GM21825 (cell line): ENCODE measurements around the gene LCAT.

Experiments used
- ATAC-seq: cut with Tn5 transposase; IDR thresholded peaks from one replicate; pipeline ENCODE4 v1.9.1; 2021; ENCODE audit warnings: mild to moderate bottlenecking, moderate library complexity; ENCODE audit not compliant: unreplicated experiment

The LCAT gene

GRCh38 chr16:67914758-67915495 is 29.0 kb downstream of the LCAT start:
- no peak for ATAC-seq

GRCh38 chr16:67910158-67910557 is 33.8 kb downstream of the LCAT start:
- ATAC-seq: no peak

- no peak for ATAC-seq
These were observed 34.7 kb downstream of the LCAT start for GRCh38 chr16:67909056-67909742.

- ATAC-seq: no peak
These were observed 36.3 kb downstream of the LCAT start for GRCh38 chr16:67907397-67908180.

- ATAC-seq: no peak
These were observed 41.1 kb downstream of the LCAT start for GRCh38 chr16:67902831-67903230.

GRCh38 chr16:67901734-67902133 is 42.2 kb downstream of the LCAT start:
- no peak for ATAC-seq

GRCh38 chr16:67897231-67897630 is 46.7 kb downstream of the LCAT start:
- ATAC-seq: no peak

- peak; percentile 20 for ATAC-seq
These were observed 50.0 kb downstream of the LCAT start for GRCh38 chr16:67893743-67894399.

DNA sequence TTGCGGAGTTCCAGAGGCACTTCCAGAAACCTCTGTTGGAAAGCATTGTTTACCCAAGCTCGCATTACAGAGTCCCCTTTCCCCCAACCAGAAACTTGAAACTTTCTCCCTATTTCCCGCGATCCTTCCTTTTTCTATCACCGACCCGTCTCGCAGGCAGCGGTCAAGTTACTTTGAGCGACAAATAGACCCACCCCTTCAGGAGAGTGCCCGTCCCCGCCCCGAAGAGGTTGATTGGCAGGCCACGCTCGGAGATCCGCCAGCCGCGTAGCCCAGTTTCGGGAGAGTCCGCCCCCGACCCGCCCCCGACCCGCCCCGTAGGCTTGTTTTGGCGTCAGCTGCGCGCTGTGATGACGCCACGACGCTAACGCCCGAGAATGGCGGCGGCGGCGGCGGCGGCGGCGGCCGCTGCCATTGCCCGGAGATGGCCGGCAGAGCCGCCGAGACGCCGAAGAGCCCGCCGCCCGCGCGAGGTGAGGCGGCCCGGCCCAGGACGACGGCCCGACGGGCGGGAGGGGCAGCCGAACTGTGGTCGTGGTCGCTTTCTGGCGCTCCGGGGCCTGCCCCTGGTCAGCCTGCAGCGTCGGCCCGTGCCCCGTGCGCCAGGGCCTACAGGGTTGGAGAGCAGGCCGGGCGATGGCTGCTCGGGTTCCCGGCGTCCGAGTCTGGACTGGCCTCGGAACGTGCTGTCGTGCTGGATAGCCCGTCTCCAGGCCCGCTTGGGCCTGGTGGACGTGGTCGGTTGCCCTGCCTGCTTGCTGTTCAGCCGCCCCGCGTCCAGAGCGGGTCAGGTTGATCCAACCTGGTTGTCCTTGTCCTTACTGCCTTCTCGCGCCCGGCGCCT is 50.8 kb downstream of the LCAT start, which contains the start of gene PSKH1:
Gene PSKH1, plus strand, starts transcription at position 356 of the 844 bp plus-strand sequence. CDS start 15,496 bp downstream, outside the sequence.
- peak; percentile 92 for ATAC-seq

DNA sequence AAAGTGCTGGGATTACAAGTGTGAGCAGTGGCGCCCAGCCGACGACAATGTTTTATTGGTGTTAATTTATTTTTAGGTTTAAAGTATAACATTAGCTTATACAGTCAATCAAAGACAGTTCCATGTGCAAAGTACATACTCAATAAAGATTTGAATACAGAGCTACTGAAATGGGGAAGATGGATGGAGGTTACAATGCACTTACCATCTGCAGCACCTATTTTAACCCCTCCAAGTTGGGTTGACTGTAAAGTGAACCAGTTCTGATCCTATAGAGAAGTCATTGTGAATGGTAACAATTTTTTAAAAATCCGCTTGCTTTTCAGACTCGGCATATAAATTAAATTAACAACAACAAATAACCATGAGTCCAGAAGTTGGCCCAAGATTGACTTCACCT is 51.5 kb downstream of the LCAT start:
- no peak for ATAC-seq
